ENCODE data around the gene KRTAP24-1. TPM values are rescaled to one million over a fixed set of nuclear protein-coding genes. Genes with fewer than 3 reads are reported as not detected.

The KRTAP24-1 gene
- total and polyA plus RNA-seq, 2 of the 13 experiments (the other 11 are each of a cell fraction or from before 2014, with no cell fraction given), result not detected

GRCh38 chr21:30305136-30305535 lies 22.4 kb upstream of the KRTAP24-1 start:
- no peaks in the 10 kb centered on the region for H3K27me3 ChIP-seq (ENCODE audit: control insufficient read depth in 1 of 2, insufficient read depth in 2 of 2, low read length in 2 of 2)
- POLR2A ChIA-PET, result no interaction called here
- H2AFZ ChIP-seq (ENCODE audit: low read length), result no peak overlapping the region
- TF ChIP-seq RAD51 (IDR thresholded peaks at IDR 0.05; ENCODE audit: borderline replicate concordance) (peak; percentile 52; the same call in 1 of the 2 replicates), ZNF780A (CRISPR knock-in tag; IDR thresholded peaks at IDR 0.05) (no peak)
- no TSS peak for BruUV-seq (replicated peaks)
- no peak for DNase-seq (ENCODE audit: low spot score)
- in situ Hi-C loops (cut with HindIII; ENCODE audit: extremely low pct_ligation_motif_present, low pct_unique_long_range_greater_than_20kb), result no loop called here
- no peaks in the 10 kb centered on the region for H4K20me1 ChIP-seq (ENCODE audit: insufficient read depth, low read length)
- intact Hi-C loops (cut with micrococcal nuclease; ENCODE audit: unreplicated experiment), result no loop called here
- 0% methylated on average over 1 of the region's 1 CpG for WGBS (ENCODE audit: low lambda C conversion rate)
- no peak for ATAC-seq
- H3K79me2 ChIP-seq (ENCODE audit: insufficient read depth, low read length), result no peaks in the 10 kb centered on the region
- H3K4me3 ChIP-seq (replicated peaks in 1 of 3; ENCODE audit: insufficient read depth in 1 of 3, low read depth in 2 of 3, low read length in 3 of 3), result no peak overlapping the region
- H3K9ac ChIP-seq (ENCODE audit: insufficient read depth, low read depth, low read length), result no peak overlapping the region
- CTCF ChIA-PET (ENCODE audit: low intra/inter-chr PET ratio, low total read pairs), result no interaction called here
- no peaks in the 10 kb centered on the region for H3K36me3 ChIP-seq (replicated peaks in 1 of 2; ENCODE audit: control insufficient read depth in 1 of 2, insufficient read depth in 2 of 2, low read length in 2 of 2)
- FAIRE-seq, result no peak
- H3K4me1 ChIP-seq (ENCODE audit: insufficient read depth, low read length), result no peaks in the 10 kb centered on the region
- H3K27ac ChIP-seq (ENCODE audit: extremely low read length, insufficient read depth, low read length), result no peak overlapping the region
- no peak overlapping the region for H3K4me2 ChIP-seq (ENCODE audit: low read depth, low read length)
- H3K9me3 ChIP-seq (ENCODE audit: low read length), result peaks cover 81% of the 10 kb centered on the region

GRCh38 chr21:30289215-30289614 lies 6.5 kb upstream of the KRTAP24-1 start, which contains the start of gene KRTAP25-1:
TSS of gene KRTAP25-1 (minus strand) at chr21:30289514. CDS start at chr21:30289490, 24 bp downstream.
- intact Hi-C loops (cut with micrococcal nuclease; ENCODE audit: unreplicated experiment), result no loop called here
- H3K4me3 ChIP-seq (replicated peaks in 1 of 3; ENCODE audit: insufficient read depth in 1 of 3, low read depth in 2 of 3, low read length in 3 of 3), result no peak within 1 kb of the TSS
- H3K9ac ChIP-seq (ENCODE audit: insufficient read depth, low read depth, low read length), result no peak within 1 kb of the TSS
- no peaks in the 10 kb centered on the region for H4K20me1 ChIP-seq (ENCODE audit: insufficient read depth, low read length)
- no TSS peak for BruUV-seq (replicated peaks)
- FAIRE-seq (no peak), ATAC-seq (no peak), DNase-seq (ENCODE audit: low spot score) (no peak)
- no peak within 1 kb of the TSS for H3K27ac ChIP-seq (ENCODE audit: extremely low read length, insufficient read depth, low read length)
- ChIA-PET CTCF (ENCODE audit: low intra/inter-chr PET ratio, low total read pairs) (no interaction called here), POLR2A (no interaction called here)
- H3K9me3 ChIP-seq (ENCODE audit: low read length), result peaks cover 96% of the 10 kb centered on the region
- no peak within 1 kb of the TSS for H2AFZ ChIP-seq (ENCODE audit: low read length)
- no peak within 1 kb of the TSS for H3K4me2 ChIP-seq (ENCODE audit: low read depth, low read length)
- no peaks in the 10 kb centered on the region for H3K79me2 ChIP-seq (ENCODE audit: insufficient read depth, low read length)
- in situ Hi-C loops (cut with HindIII; ENCODE audit: extremely low pct_ligation_motif_present, low pct_unique_long_range_greater_than_20kb), result no loop called here
- no peaks in the 10 kb centered on the region for H3K36me3 ChIP-seq (replicated peaks in 1 of 2; ENCODE audit: control insufficient read depth in 1 of 2, insufficient read depth in 2 of 2, low read length in 2 of 2)
- H3K27me3 ChIP-seq (ENCODE audit: control insufficient read depth in 1 of 2, insufficient read depth in 2 of 2, low read length in 2 of 2), result no peaks in the 10 kb centered on the region
- WGBS (ENCODE audit: low lambda C conversion rate), result 4% methylated on average over 2 of the region's 2 CpGs
- no peaks in the 10 kb centered on the region for H3K4me1 ChIP-seq (ENCODE audit: insufficient read depth, low read length)
- TF ChIP-seq MED8 (CRISPR knock-in tag; IDR thresholded peaks at IDR 0.05; ENCODE audit: insufficient replicate concordance) (no peak), ZKSCAN1 (IDR thresholded peaks at IDR 0.05; ENCODE audit: low read length) (no peak), STAT5B (CRISPR knock-in tag; IDR thresholded peaks at IDR 0.05) (no peak), ATF4 (CRISPR knock-in tag; IDR thresholded peaks at IDR 0.05) (no peak), SP4 (CRISPR knock-in tag; IDR thresholded peaks at IDR 0.05) (no peak), MEIS1 (CRISPR knock-in tag; IDR thresholded peaks at IDR 0.05; ENCODE audit: borderline replicate concordance) (no peak), MAFF (IDR thresholded peaks at IDR 0.05; ENCODE audit: low read depth, low read length) (no peak), PHF21A (CRISPR knock-in tag; IDR thresholded peaks at IDR 0.05) (no peak), FOXJ3 (CRISPR knock-in tag; IDR thresholded peaks at IDR 0.05; ENCODE audit: borderline replicate concordance) (no peak), HNF4G (IDR thresholded peaks at IDR 0.05; ENCODE audit: borderline replicate concordance, low read depth, low read length) (no peak), HNF4G (CRISPR knock-in tag; IDR thresholded peaks at IDR 0.05; ENCODE audit: borderline replicate concordance, low read depth) (no peak), ZNF33B (CRISPR knock-in tag; IDR thresholded peaks at IDR 0.05) (no peak), CTCF (CRISPR knock-in tag; IDR thresholded peaks at IDR 0.05) (no peak)
